Measurements from ENCODE around the gene GATM.

GATM gene, protein sequence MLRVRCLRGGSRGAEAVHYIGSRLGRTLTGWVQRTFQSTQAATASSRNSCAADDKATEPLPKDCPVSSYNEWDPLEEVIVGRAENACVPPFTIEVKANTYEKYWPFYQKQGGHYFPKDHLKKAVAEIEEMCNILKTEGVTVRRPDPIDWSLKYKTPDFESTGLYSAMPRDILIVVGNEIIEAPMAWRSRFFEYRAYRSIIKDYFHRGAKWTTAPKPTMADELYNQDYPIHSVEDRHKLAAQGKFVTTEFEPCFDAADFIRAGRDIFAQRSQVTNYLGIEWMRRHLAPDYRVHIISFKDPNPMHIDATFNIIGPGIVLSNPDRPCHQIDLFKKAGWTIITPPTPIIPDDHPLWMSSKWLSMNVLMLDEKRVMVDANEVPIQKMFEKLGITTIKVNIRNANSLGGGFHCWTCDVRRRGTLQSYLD

DNA sequence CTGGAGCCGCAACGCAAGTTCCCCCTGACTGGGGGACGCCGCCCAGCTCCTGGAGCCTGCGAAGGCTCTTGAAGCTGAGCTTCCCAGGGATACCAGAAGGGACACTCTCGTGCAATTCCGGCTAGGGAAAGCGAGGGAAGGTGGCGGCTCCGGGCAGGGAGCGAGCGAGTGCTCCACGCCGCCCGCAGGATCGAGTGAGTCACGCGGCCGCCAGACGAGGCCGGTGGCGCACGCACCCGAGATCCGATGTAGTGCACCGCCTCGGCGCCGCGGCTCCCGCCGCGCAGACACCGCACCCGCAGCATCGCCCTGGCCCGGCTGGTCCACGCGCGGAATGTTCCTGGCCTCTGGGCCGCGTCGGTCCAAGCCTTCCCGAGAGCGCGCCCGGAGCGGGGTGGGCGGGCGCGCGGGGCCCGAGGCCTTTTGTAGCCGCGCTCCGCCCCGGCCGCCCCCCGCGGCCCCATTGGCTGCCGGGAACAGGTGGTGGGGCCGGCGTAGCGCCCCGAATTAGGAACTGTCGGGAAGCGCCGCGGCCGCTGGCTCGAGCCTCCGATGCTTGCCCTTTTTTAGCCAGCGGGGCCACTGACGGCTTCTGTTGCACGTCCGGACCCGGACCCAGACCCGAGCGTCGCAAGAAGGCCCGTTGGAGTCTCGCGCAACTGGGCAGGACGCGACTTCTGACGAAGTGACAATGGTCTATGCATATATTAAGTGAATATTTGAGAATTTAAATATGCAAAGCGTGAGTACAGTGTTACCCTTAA lies at the start of gene GATM:
GATM (minus strand) TSS at position 396 of the 764 bp plus-strand sequence; CDS start at position 305, 91 bp downstream.
- in situ Hi-C loops (cut with MboI; ENCODE audit: low sequenced_read_pairs) = no loop called here

DNA sequence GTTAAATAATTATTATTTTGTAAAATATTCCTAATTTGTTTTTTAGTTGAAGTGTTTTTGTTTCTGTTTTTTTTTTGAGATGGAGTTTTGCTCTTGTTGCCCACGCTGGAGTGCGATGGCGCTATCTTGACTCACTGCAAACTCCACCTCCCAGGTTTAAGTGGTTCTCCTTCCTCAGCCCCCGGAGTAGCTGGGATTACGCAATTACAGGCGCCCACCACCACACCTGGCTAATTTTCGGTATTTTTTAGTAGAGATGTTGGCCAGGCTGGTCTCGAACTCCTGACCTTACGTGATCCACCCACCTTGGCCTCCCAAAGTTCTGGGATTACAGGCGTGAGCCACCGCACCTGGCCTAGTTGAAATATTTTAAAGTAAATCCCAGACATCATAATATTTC lies 48.7 kb upstream of the GATM start:
- in situ Hi-C loops (cut with MboI; ENCODE audit: low sequenced_read_pairs) = no loop called here

DNA sequence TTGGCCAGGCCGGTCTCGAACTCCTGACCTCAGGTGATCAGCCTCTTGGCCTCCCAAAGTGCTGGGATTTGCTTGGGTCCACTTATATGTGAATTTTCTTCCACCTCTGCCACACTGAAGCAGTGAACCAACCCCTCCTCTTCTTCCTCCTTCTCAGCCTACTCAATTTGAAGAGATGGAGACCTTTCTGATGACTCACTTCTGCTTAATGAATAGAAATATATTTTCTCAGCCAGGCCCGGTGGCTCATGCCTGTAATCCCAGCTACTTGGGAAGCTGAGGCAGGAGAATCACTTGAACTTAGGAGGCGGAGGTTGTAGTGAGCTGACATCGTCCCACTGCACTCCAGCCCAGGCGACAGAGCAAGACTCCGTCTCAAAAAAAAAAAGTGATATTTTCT lies 46.8 kb upstream of the GATM start:
- in situ Hi-C loops (cut with MboI; ENCODE audit: low sequenced_read_pairs) = no loop called here

DNA sequence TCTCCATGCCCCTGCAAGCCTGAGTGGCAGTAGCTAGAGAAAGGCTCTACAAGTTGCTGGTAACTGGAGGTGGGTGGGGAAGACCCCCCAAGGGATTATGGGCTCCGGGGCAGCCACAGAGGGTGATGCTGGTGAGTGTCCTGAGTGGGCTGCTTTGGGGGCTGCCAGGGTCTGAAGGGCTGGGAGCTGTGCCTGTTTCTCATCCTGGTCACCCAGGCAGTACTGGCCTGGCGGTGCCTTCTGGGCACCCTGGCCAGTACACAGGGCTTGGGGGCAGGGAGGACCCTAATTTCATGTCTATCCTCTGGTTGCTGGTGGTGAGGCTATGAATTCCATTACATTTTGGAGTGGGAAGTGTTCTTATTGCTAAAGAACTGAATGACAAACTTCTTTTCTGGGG lies 46.1 kb upstream of the GATM start:
- in situ Hi-C loops (cut with MboI; ENCODE audit: low sequenced_read_pairs) = no loop called here

DNA sequence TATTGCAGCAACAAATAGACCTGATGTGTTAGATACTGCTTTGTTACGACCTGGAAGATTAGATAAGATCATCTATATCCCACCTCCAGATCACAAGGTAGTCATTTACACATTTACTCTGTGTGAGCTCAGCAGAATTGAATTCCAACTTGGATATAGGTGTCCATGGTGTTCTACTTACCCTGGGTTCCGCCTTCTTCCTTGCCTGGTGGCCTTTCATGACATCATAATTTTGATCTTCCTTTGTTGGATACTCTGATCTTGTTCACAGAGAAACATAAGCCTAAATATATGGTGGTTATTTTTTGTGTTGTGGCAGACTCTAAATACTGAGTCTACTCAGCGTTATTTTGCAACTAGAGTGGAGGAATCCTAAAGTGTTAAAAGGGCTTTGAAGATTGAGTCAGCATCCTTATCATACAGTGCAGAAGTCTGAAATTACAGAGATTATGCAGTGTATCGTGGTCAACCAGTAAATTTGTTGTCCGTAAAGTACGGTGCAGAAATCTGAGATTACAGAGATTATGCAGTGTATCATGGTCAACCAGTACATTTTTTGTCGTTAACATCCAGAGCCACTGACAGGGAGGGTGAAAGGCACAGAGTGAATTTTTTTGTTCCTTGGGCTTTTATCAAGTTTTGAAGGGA lies 39.1 kb upstream of the GATM start:
- in situ Hi-C loops (cut with MboI; ENCODE audit: low sequenced_read_pairs) = no loop called here

DNA sequence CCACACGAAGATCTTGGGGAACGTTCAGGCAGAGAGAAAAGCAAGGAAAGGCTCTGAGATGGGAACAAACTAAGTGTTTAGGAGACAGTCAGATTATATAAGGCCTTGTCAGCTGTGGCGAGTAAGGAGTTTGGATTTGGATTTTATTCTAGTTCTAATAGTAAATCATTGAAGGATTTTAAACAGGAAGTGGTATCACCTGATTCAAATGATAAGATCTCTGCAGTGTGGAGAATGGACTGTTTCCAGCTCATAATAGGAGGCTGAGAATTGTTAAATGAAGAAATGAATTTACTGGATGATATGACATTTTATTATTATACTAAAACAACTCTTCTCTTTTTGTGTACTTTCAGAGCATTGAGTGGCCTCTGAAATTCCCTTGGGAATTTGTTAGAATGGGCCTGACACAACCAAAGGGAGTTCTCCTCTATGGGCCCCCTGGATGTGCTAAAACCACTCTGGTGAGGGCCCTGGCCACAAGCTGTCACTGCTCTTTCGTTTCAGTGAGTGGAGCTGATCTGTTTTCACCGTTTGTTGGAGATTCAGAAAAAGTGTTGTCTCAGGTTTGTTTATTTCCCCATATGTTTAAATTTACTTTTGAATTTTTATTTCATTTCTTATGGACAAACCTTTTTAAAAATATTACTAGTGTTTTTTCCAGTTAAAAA lies 36.0 kb upstream of the GATM start:
- in situ Hi-C loops (cut with MboI; ENCODE audit: low sequenced_read_pairs) = no loop called here

DNA sequence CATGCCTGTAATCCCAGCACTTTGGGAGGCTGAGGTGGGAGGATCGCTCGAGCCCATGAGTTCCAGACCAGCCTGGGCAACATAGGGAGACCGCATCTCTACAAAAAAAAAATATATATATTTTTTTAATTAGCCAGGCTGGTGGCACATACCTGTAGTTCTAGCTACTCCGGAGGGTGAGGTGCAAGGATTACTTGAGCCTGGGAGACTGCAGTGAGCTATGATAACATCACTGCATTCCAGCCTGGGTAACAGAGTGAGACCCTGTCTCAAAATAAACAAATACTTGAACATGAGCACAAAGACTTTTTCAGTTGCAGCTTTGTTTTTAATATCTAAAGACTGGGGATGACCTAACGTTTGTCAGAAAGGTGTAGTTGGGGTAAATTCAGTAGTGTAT lies 31.3 kb upstream of the GATM start:
- in situ Hi-C loops (cut with MboI; ENCODE audit: low sequenced_read_pairs) = no loop called here

DNA sequence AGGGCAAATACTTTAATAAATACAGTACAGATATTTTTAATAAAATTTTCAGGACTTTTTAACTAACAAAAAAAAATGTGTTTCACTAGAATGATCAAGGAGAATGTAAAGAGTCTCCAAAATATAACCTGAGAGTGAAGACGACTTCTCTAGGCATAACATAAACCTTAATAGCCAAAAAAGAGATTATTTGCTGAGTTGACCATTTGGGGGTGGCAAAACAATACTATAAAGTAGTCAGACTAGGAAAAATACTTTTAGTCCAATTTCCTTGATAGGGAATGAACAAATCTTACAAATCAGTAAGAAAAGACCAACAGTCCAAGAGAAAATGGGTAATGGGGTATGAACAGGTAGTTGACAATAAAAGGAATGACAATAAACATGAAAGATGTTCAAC lies 29.4 kb upstream of the GATM start:
- in situ Hi-C loops (cut with MboI; ENCODE audit: low sequenced_read_pairs) = no loop called here

DNA sequence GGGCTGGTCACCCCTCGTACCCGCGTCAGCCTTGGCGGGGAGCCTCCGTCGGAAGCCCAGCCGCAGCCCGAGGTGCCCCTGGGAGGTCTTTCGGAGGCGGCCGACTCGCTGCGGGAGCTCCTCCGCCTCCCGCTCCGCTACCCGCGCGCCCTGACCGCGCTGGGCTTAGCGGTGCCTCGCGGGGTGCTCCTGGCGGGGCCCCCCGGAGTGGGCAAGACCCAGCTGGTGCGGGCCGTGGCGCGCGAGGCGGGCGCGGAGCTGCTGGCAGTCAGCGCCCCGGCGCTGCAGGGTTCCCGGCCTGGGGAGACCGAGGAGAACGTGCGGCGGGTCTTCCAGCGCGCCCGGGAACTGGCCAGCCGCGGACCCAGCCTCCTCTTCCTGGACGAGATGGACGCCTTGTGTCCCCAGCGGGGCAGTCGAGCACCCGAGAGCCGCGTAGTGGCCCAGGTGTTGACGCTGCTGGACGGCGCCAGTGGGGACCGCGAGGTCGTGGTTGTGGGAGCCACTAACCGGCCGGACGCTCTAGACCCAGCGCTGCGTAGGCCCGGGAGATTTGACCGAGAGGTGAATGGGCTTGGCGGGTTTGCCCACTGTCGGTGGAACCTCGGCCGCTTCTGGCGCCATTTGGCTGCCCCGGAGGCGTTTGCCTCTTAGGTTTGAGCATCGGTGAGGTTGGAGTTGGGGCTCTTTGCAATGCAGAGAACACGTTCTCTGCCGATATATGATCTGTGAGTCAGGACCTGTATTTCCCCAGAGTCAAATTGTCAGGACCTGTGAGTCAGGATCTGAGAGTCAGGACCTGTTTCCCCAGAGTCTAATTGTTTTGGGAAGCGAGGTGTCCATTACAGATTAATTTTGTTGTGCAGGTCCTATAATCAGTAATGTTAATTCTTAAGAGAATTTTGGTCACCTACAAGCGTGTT lies 24.9 kb upstream of the GATM start:
- in situ Hi-C loops (cut with MboI; ENCODE audit: low sequenced_read_pairs) = no loop called here

DNA sequence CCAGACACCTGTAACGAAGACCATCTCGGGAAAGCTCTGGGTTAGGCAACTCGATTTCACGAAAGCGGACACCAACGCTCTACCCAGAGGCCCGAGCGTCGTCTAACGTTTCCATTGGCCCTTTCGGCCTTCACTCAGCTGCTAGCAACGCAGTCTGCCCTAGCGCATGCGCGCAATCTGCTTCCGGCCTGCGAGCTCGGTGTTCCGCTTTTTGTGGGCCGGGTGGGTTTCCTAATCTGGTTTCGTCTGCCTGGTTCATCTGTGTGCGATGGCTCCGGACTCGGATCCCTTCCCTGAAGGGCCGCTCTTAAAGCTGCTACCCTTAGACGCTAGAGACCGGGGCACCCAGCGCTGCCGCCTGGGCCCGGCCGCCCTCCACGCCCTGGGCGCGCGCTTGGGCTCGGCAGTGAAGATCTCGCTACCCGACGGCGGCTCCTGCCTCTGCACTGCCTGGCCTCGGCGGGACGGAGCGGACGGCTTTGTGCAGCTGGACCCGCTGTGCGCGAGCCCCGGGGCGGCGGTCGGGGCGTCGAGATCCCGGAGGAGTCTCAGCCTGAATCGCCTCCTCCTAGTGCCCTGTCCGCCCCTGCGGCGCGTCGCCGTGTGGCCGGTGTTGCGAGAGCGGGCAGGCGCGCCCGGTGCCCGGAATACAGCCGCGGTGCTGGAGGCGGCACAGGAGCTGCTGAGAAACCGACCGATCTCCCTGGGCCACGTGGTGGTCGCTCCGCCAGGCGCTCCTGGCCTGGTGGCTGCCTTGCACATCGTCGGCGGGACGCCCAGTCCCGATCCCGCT lies 24.0 kb upstream of the GATM start:
- in situ Hi-C loops (cut with MboI; ENCODE audit: low sequenced_read_pairs) = no loop called here

DNA sequence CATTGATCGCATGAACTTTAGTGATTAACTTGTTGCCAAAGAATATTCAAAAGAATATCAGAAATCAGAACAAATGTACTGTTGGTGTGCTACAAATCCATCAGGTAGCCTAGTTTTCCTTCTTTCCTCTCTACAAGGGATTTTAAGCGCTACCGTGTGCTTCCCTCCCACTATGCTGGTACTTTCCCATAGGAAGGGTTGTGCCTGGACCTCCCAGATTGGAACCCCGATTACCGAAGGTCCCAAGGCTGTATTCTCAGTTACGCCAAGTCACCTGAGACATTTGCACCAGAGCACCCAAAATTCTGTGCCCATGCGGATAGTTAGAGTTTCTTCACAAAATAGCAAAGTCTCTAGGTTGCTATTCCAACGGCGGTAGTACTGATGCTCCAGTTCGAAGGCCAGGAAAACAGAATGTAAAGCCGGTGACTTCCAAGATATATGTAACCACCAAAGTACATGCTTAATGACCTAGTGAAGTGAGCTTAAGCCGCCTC lies 23.4 kb upstream of the GATM start:
- in situ Hi-C loops (cut with MboI; ENCODE audit: low sequenced_read_pairs) = no loop called here

DNA sequence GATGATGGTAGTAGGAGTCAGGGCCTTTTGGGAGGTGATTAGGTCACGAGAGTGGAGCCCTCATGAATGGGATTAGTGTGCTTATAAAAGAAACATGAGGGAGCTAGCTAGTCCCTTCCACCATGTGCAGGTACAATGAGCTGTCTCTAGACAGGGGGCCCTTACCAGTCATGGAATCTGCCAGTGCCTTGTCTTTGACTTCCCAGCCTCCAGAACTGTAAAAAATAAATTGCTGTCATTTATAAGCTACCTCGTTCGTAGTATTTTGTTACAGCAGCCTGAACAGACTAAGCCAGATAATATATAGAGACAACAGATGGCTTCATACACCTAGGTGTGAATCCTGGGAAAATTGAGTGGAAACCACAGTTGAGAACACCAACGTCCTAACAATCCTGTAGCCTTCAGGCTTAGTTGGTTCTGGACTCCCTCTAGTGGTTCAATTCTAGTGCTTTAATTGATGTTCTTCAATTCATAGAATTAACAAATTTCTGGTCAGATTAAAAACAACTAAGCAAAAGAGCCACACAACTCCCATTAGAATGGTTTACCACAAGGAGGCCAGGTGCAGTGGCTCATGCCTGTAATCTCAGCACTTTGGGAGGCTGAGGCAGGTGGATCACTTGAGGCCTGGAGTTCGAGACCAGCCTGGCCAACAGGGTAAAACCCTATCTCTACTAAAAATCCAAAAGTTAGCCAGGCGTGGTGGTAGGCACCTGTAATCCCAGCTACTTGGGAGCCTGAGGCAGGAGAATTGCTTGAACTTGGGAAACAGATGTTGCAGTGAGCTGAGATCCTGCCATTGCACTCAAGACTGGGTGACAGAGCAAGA lies 21.3 kb upstream of the GATM start:
- in situ Hi-C loops (cut with MboI; ENCODE audit: low sequenced_read_pairs) = no loop called here

DNA sequence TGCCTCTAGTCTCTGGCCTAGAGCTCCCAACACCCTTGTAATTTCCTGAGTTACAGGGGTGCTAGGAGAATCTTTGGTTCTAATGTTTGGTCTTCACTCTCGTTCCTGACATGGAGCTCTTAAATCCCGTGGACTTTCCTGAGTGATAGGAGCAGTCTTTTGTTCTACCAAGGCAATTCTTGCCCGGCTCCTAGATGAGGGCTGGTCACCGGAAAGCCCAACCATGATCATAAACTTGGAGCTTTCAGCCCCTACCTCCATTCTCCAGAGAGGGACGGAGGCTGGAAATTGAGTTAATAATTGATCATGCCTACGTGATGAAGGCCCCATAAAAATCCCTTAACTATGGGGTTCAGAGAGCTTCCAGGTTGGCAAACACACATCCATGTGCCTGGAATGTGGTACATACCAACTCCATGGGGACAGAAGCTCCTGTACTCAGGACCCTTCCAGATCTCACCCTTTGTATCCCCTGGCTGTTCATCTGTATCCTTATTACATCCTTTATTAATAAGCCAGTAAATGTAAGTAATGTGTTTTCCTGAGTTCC lies 18.8 kb upstream of the GATM start:
- in situ Hi-C loops (cut with MboI; ENCODE audit: low sequenced_read_pairs) = no loop called here

DNA sequence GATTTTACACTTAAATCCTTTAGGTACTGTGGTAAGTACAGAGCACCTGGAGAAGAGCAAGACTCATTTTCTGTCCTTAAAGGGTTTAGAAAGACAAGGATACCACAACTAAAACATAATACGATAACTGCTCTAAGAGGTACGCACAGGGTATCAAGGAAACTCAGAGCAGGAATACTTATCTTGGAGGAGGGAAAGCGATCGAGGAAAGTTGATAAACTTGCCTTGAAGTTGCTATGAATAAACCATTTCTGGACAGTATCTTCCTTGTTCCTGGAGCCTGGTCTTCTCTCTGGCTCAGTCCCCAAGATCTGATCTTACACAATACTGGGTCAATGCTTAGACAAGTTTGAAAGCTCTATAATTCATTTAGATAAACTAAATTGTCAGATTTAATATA lies 17.6 kb upstream of the GATM start:
- in situ Hi-C loops (cut with MboI; ENCODE audit: low sequenced_read_pairs) = no loop called here

DNA sequence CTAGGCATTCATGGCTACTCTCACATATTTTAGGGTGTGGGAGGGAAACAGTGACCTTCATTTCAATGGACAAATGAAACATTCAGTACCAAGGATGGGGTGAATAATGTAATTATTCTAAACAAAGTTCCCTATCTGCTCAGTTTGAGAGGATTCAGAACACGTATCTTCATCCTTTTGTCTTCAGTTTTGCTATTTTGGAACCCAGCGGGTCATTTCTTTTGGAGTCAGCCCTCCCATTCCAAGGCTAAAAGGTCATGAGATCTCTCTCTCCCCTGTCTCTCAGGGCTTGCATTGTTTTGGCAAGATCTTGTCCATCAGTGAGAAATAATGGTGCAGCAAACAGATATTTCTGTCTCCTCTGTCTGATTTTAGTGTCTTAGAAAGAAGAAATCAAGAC lies 16.3 kb upstream of the GATM start:
- in situ Hi-C loops (cut with MboI; ENCODE audit: low sequenced_read_pairs) = no loop called here

DNA sequence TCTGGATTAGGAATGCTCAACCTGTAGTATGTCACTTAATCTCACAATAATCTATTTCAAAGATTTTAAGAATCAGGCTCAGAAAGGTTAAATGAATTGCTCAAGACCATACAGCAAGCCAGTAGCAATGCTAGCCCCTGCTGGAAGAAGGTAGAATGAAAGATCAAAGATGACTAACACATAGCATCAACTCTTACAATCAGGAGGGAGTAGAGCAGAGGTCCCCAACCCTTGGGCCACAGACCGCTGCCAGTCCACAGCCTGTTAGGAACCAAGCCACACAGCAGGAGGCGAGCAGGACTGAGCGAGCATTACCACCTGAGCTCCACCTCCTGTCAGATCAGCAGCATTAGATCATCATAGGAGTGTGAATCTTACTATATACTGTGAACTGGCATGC lies 15.5 kb upstream of the GATM start:
- in situ Hi-C loops (cut with MboI; ENCODE audit: low sequenced_read_pairs) = no loop called here

DNA sequence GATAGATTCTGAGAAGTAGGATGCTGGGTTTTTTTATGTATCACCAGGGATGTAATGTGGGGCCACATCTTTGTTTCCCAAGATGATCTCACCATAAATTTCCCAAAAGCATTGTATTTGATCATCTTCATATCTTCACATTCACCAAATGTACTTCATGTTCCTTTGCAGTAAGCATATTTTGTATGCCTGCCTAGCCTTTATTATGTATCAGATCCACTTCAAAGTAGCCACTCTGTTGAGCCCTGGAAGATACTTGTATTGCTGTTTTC lies 14.2 kb upstream of the GATM start:
- in situ Hi-C loops (cut with MboI; ENCODE audit: low sequenced_read_pairs) = no loop called here

Measured in hTERT RPE-1 (cell line).